HuH-7 (cell line): Measurements from ENCODE around the gene GTF3C1.
"Not testable (repeated sequence)": the region's sequence is repeated elsewhere in the genome, so short reads cannot be mapped to it uniquely, and the experiment has no call there.

ENCODE experiments used
- DNase-seq: peaks from one replicate; pipeline ENCODE4 v3.0.0; 2011; ENCODE audit warnings: low spot score

GTF3C1 gene, protein sequence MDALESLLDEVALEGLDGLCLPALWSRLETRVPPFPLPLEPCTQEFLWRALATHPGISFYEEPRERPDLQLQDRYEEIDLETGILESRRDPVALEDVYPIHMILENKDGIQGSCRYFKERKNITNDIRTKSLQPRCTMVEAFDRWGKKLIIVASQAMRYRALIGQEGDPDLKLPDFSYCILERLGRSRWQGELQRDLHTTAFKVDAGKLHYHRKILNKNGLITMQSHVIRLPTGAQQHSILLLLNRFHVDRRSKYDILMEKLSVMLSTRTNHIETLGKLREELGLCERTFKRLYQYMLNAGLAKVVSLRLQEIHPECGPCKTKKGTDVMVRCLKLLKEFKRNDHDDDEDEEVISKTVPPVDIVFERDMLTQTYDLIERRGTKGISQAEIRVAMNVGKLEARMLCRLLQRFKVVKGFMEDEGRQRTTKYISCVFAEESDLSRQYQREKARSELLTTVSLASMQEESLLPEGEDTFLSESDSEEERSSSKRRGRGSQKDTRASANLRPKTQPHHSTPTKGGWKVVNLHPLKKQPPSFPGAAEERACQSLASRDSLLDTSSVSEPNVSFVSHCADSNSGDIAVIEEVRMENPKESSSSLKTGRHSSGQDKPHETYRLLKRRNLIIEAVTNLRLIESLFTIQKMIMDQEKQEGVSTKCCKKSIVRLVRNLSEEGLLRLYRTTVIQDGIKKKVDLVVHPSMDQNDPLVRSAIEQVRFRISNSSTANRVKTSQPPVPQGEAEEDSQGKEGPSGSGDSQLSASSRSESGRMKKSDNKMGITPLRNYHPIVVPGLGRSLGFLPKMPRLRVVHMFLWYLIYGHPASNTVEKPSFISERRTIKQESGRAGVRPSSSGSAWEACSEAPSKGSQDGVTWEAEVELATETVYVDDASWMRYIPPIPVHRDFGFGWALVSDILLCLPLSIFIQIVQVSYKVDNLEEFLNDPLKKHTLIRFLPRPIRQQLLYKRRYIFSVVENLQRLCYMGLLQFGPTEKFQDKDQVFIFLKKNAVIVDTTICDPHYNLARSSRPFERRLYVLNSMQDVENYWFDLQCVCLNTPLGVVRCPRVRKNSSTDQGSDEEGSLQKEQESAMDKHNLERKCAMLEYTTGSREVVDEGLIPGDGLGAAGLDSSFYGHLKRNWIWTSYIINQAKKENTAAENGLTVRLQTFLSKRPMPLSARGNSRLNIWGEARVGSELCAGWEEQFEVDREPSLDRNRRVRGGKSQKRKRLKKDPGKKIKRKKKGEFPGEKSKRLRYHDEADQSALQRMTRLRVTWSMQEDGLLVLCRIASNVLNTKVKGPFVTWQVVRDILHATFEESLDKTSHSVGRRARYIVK (N-terminal part only)

DNA sequence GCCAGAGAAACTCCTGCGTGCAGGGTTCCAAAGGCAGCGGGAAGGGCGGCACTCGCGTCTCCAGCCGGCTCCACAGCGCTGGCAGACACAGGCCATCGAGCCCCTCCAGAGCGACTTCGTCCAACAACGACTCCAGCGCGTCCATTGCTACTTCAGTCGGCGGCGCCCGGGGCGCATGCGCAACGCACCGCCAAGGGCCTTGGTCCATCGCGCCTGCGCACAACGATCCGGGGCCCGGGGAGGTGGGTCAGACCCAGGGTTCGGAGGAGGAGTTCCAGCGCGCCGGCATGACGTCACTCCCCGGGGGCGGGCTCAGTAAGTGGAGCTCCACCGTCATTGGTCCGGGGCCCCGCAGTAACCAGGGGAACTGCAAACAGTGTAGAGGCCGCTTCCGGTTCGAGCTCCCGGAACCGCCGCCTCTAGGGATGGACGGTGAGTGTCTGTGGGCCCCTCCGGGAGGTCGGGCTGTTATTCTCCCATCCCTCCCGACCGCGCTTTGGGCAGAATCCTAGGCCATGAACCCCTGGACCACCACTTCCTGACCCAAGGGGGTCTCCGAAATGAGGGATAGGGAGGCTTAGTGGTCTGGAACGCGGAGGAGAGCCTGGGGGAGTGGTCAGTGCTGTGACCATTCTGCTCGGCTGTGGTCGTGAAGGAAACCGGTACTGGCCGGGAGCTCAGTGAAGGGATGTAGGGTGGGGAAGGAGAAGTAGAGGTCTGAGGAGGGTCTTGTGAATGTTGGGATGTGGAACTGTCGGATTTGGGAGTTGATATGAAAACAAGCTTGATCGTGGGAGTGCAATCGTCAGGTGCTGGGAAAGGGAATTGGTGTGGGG, at the start of gene GTF3C1, which contains the start of gene KATNIP:
TSS of gene GTF3C1 (minus strand) at position 168 of the 836 bp plus-strand sequence. CDS start at position 145, 23 bp downstream.
TSS of gene KATNIP (plus strand) at position 399 of the 836 bp plus-strand sequence. CDS start at position 426, 27 bp downstream.
- DNase-seq, result peak; percentile 100

DNA sequence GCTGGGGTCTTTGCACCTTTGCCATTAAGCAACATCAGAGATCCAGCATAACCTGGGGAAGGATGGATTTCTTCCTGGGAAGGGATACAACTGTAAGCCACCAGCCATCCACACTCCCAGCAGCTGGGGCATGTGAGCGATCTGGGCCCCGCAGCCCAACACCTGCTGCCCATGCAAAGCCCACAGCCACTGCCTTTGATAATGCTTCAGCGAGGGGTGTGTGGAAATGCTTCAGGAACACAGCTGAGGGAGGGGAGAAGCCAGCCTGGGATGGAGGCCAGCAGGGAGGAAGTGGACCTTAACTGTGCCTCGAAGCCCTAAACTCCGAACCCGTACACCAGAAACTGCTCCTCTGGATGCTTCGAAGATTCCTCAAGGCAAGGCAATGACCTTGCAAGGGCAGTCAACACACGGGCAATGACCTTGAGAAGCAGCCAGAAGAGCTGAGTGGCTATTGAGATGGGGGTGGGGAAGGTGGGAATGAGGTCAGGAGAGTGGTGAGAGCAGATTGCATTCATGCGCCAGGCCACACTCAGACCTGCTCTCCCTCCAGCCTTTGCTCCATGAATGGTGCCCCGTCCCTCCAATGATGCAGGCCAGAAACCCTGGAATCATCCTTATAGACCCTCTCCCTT, 49.3 kb upstream of the GTF3C1 start:
- DNase-seq, result no peak

DNA sequence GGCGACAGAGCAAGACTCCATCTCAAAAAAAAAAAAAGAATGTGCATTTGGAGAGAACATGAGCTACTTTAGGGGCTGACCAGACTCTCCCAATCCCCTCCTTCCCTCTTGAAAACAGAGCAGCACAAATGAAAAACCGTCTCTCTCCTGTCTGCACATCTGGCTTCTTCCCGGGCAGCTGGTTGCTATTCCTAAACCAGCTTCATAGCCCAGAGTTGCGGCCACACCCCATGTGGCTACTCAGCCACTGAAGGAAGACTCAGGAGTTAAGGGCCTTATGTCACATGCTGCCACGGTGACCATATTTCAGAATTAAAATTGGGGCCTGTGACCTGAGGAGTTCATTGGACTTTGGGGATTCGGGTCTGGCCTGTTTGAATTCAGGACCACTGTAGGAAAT, 48.5 kb upstream of the GTF3C1 start:
- DNase-seq, result no peak

DNA sequence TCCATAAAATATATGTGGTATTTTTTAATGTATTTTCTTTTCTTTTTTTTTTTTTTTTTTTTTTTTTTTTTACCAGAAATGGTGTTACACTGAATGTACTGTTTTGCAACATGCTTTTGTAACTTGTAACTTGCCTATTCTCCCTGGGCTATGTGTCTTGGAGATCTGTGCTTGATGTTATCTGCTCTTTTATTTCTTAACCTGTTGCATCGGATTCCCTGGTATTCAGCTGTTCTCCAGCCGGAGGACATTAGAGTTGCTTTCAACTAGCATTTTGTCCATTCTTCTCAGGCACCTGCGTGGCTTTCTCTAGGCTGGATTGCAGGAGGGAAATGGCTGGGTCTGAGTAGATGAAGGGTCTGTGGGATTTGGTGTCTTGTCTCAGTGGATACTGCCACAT, 47.6 kb upstream of the GTF3C1 start:
- no peak for DNase-seq

DNA sequence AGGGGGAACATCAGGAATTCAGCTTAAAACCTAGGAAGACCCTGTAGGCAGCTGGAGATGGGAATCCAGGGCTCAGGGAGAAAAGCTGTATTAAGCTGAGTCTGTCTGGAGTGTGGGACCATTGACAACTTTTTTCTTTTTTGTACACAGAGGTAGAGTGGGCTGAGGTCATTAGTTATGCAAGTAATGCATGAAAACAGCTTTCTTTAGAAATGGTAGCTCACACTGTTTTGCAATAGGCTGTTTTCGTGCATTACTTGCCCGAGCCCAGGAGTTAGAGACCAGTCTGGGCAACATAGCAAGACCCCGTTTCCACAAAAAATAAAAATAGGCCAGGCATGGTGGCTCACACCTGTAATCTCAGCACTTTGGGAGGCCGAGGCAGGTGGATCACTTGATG, 46.7 kb upstream of the GTF3C1 start:
- no peak for DNase-seq

DNA sequence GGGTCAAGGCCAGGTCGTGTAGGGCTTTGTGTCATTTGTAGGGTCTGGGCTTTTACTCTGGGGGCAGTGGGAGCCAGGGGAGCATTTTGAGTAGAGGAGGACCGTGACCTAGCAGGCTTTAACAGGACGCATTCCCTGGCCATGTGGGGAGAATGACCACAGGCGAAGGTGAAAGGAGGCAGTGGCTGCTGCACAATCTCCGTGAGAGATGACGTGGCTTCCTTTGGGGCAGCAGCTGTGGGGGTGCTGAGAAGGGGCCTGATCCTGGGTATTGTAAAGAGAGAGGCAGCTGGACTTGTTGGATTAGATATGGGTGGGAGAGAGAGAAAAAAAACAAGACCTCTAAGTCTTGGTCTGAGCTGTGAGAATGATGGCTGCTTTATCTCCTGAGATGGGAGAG, 46.3 kb upstream of the GTF3C1 start:
- DNase-seq, result no peak

DNA sequence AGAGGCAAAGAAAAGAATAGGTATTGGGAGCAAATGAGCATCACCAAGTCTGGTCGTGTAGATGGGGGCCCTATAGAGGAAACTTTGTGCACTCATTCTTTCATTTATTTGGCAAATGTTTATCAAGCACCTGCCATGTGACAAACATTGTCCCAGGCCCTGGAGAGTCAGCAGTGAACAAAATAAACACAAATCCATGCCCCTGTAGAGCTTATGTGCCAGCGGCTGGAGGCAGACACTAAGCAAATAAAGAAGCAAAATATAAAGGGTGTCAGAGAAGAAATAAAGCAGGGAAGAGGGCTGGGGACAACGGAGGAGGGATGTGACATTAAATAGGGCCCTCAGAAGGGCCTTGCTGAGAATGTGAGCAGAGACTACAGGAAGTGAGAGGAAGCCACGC, 45.8 kb upstream of the GTF3C1 start:
- DNase-seq, result no peak

DNA sequence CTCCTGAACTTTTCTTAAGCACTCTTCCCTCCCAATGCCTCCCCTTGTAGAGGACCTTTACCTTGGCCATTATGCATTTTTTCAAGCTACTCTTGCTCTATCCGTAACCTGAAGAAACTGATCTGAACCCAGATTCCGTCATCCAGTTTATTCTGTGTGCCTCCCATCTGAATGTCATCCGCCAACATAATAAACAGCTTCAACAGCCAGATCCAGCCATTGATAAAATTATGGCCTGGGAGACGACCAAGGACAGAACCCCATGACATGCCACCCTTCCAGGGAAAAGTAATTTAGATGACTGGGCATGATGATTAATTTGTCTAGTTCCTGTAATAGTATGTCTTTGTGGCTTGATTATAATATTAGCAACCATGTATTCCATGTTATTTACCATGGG, 42.1 kb upstream of the GTF3C1 start:
- DNase-seq, result no peak

DNA sequence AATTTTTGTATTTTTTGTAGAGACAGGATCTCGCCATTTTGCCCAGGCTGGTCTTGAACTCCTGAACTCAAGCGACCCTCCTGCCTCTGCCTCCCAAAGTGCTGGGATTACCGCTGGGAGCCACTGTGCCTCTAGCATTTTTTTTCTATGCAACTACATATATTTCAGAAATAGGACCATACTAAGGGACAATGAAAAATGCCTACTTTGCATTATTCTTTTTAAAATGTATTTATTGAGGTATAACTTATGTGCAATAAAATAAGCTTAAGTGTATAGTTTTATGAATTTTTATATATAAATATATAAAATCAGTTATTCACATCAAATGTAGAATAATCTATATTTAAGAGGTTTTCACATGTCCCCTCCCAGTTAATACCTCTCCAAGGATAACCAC, 38.3 kb upstream of the GTF3C1 start:
- DNase-seq, result no peak

DNA sequence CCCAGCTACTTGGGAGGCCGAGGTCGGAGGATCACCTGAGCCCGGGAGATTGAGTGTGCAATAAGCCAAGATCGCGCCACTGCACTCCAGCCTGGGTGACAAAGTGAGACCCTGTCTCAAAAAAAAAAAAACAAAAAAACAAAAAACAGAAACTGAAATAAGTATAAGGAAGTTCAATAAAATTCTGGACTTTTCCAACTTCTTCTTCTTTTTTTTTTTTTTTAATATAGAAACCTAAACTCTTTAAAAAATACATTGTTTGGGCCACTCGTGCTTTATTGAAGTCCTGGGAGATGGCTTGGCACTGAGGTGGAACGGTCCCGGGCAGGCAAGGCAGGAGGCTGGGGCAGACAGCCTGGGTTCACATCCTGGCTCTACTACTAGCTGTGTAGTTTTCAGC, 37.0 kb upstream of the GTF3C1 start:
- DNase-seq, result no peak

DNA sequence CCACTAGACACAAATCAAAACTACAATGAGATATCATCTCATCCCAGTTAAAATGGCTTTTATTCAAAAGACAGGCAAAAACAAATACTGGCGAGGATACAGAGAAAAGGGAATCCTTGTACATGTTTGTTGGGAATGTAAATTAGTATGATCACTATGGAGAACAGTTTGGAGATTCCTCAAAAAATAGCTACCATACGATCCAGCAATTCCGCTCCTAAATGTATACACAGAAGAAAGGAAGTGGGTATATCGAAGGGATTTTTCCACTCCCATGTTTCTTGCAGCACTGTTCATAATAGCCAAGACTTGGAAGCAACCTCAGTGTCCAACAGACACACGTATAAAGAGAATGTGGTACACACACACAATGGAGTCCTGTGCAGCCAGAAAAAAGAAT, 35.5 kb upstream of the GTF3C1 start:
- no peak for DNase-seq

DNA sequence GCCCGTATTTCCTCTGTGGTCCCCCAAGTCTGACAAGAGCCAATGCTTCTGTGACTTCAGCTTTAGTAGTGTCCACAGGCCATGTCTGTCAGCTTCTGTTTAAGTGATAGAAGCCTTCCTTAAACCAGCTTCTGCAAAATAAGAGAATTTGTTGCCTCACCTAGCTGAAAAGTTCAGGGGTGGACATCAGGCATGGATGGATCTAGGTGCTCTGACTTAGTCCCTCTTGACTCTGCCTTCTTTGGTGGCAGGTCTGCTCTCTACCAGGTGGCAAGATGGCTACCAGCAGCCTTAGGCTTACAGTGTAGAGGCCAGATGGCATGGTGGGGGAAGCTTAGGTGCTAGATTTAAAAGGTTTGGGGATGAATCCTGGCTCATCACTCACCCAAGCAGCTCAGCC, 33.9 kb upstream of the GTF3C1 start:
- no peak for DNase-seq

DNA sequence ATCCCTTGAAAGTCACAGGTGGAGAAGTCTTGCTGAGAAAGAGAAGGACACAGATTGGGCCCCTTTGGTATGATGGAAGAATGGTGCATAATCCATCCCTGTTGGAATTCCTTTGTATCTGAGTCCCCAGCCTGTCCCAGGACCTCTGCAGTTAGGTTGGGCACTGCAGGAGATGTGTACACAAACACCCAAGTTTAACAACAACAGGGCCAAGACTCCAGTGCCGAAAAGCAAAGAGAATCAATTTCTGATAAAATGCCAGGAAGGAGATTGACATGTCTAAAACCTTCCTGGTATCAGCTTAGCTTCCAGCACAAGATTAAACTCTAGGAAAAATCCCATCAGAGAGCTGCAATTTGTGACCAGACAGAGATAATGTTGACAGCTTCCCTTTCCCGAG, 33.2 kb upstream of the GTF3C1 start:
- DNase-seq, result no peak

DNA sequence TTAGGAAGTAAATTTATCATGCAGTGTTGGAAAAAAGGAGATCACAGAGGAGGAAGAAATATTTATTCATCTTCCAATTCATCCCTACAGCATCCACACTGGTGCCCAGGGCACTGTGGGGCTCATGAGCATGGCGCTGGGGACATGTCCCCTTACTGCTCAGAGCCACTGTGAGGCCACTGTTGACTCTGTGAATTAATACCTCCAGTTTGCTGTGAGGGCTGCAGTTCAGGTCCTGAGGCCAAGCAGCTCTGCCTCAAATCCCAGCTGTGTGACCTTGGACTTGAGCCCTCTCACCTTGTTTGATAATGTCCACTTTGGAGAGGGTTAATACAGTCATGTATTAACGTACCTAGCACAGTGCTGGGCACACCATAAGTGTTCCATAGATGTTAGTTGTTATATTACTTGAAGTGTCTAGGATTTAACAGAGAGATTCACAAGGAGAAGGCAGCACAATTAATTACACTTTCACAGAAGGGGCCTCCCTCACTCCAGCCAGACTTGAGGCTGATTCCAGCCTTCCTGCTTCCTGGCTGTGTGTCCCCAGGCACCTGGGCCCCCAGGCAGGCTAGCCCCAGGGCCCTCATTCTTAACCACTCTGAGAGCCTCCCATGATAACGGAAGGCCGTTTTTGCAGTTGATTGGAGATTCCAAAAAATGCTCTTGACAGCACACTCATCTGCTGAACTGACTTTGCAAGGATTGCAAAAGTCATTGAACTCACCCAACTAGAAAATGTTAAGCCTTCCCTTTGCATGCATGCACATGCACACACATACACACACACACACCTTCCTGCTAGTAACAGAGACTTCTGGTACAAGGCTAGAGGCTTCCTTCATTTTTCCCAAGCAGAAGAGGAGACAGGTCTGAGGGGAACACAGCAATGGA, 29.6 kb upstream of the GTF3C1 start:
- DNase-seq, result peak; percentile 17

DNA sequence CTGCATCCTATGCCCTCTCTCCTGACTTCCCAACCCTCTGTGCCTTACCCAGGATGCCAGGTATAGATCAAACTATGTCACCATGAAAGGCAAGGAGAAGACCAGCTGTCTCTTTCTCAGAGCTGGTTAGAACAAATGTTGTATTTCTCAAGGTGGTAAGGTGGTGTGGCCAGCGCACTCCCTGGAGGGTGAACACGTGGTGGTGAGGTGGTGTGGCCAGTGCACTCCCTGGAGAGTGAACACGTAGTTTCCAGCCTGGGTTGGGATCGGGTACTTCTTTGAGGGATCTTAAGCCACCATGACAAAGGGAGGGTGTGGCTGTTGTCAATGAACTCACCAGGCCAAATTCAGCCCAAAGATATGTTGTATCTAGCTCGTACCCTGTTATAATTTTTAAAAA, 27.0 kb upstream of the GTF3C1 start:
- no peak for DNase-seq

DNA sequence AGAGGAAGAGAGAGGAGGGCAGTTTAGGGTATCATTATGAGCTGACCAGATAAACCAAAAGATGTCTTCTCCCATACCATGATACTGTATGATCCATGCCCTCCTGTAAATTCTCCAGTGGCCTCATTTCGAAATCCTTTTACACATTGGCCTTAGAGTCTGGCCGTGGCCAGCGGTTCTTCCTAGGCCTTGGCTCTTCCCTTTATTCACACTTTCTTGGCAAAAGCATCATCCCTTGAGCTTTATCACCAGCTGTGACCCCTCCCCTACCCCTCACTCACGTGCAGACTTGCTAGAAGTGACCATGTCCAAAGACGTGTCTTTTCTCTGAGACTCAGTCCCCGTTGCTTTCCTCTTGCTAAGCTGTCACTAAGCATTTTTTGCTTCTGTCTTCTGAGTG, 23.0 kb upstream of the GTF3C1 start:
- DNase-seq, result no peak

DNA sequence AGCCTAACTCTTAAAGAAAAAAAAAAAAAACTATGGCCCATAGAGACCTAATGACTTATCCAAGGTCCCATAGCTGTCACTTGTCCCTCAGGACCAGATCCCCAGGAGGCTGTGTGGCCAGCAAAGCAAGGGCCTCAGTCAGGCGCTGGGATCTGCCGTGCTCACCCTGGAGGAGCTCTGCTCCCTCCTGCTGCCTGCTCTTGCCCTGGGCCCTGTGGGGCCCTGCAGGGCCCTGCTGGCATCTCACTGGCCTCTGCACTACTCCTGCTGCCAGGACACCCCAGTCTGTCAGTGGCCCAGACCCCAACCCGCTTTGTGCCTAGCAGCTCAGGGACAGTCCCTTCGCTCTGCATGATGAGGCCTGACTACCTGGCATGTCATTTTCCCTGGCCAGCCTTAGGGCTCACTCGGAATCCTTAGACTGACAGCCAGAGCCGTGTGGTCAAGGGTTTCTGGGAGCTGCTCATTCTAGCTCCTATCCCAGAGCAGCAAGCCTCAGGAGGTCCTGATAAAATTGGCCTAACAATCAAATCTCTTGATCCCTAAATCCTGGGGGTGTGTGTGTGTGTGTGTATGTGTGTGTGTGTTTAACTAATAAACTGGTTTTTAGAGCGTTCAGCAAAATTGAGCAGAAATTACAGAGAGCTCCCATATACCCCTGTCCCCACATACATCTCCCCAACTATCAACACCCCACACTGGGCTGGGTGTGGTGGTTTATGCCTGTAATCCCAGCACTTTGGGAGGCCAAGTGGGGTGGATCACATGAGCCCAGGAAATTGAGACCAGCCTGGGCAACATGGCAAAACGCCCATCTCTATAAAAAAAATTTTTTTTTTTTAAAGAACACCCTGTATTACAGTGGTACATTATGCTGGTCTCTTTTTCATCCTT, 22.0 kb upstream of the GTF3C1 start:
- DNase-seq, result no peak

DNA sequence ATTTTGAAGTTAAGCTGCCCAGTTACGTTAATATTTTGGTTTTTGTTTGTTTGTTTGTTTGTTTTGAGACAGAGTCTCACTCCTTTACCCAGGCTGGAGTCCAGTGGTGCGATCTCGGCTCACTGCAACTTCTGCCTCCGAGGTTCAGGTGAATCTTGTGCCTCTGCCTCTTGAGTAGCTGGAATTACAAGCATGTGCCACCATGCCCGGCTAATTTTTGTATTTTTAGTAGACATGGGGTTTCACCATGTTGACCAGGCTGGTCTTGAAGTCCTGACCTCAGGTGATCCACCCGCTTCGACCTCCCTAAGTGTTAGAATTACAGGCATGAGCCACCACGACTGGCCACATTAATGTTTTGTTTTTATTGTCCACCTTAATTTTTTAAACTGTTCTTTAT, 21.3 kb upstream of the GTF3C1 start:
- not testable (repeated sequence) for DNase-seq

DNA sequence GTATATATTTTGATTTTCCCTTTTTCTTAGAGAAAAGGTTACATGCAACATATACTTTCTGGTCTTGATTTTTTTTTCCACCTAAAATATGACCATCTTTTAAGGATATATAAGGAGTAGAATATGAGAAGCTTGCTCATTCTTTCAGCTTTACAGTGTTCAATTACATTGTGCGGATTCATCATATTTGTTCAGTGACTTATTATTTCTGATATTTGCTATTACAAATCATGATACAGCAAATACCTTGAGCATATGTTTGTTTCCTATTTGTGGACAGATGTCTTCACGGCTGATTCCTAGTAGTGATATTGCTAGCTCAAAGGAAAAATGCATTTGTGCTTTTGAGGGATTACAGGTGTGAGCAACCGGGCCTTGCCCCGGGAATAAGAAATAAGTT, 18.4 kb upstream of the GTF3C1 start:
- no peak for DNase-seq
